ENCODE data around the gene RAB2B.
"Not testable (repeated sequence)": the region's sequence is repeated elsewhere in the genome, so short reads cannot be mapped to it uniquely, and the experiment has no call there.

The RAB2B gene

GRCh38 chr14:21486640-21487087 is 9.9 kb upstream of the RAB2B start:
- no peak for DNase-seq (ENCODE audit: low read depth in 2 of 2)

DNA sequence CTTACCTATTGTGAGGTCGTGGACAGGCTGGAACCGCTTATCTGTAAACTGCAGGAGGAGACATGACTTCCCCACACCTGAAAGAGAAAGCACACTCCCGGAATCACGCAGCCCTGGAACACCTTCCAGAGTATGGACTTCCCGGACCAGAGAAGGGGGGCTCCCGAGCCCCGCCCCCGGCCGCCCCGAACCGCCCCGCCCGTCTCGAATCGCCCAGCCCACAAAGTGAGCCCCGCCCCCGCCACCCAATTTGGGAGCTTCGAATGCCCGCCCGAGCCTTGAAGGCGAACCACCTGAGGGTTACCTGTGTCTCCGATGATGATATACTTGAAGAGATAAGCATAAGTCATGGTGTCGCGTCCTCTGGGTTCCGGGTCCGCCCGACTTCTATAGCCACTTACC is 235 bp downstream of the RAB2B start:
- DNase-seq (ENCODE audit: low read depth in 2 of 2) = peak; percentile 72 to 77

DNA sequence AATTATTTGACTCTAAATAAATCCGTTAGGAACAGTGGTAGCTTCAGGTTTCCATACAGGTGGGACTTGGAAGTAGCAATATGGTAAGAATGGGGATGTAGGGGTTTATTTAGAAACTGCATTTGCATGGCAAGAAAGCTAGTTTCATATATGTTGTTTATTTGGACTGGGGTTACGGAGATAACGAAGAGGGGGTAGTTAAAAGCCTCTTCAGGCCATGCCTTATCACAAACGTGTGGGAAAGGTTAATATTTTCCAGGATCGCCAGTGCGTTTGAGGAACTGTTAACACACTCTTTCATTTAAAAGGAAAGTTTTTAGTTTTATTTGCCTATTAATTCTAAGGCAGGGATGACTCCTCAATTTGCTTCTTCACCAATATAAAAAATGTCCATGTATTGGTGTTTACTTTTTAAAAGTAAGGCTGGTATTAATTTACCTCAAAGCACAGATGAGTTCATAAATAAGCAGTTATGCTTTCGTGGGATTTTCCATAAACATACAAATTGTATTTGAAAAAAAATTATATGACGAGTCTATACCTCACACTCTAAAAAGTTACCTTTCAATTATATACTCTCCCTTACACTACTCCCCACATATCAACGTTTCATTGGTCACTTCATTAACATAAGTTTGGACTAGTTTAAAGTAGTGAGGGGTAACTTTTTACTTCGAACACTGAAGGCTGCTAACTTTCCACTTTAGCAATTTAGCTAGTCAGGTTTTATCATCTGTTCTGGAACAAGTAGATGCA is 814 bp downstream of the RAB2B start:
- no peak for DNase-seq (ENCODE audit: low read depth in 2 of 2)

DNA sequence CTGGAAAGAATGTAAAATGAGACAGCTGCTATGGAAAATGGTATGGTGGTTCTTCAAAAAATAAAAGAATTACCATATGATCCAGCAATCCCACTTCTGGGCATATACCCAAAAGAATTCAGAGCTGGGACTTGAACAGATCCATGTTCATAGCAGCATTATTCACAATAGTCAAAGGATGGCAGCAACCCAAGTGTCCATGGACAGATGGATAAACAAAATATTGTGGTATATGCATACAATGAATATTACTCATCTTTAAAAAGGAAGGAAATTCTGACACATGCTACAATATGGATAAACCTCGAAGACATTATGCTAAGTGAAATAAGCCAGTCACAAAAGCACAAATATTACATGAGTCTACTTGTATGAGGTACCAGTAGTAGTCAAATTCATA is 9.1 kb downstream of the RAB2B start:
- DNase-seq (ENCODE audit: low read depth in 2 of 2) = no peak

GRCh38 chr14:21455912-21456667 is 20.7 kb downstream of the RAB2B start, which contains the start of gene CHD8:
TSS of gene CHD8 (minus strand) at chr14:21456123. CDS start at chr14:21431643, 24,480 bp downstream.
- DNase-seq (ENCODE audit: low read depth in 2 of 2) = peak; percentile 96 to 98

DNA sequence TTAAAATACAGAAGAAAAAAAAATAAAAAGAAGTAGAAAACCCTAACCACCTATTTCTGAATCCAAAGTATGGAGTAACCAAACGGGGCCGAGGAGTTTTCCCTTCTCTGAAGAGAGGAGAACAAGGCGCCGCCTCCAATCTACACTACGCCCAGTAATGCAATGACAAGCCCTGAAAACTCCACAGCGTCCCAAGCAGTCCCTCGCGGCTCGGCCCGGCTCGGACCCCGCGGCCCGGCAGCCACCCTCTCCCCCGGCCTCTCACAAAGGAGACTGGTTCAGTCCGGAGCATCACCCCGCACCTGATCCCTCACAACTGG is 21.2 kb downstream of the RAB2B start:
- no peak for DNase-seq (ENCODE audit: low read depth in 2 of 2)

- no peak for DNase-seq (ENCODE audit: low read depth in 2 of 2)
These were observed 21.8 kb downstream of the RAB2B start for GRCh38 chr14:21454843-21455544.

GRCh38 chr14:21449899-21450216 is 26.9 kb downstream of the RAB2B start:
- no peak for DNase-seq (ENCODE audit: low read depth in 2 of 2)

DNA sequence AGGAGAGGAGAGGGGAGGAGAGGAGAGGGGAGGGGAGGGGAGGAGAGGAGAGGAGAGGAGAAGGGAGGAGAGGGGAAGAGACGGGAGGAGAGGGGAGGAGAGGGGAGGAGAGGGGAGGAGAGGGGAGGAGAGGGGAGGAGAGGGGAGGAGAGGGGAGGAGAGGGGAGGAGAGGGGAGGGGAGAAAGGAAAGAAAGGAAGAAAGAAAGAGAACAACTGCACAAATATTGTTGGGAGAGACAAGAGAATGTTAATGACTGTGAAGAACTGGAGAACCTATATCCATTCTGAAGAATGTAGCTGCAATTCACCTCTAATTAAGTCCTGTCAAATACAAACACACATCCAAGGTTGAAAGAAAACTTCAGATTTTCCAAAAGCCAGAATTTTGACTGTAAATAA is 34.1 kb downstream of the RAB2B start:
- not testable (repeated sequence) for DNase-seq (ENCODE audit: low read depth in 2 of 2)

- DNase-seq (ENCODE audit: low read depth in 2 of 2) = no peak
These were observed 35.9 kb downstream of the RAB2B start for GRCh38 chr14:21440859-21441258.

DNA sequence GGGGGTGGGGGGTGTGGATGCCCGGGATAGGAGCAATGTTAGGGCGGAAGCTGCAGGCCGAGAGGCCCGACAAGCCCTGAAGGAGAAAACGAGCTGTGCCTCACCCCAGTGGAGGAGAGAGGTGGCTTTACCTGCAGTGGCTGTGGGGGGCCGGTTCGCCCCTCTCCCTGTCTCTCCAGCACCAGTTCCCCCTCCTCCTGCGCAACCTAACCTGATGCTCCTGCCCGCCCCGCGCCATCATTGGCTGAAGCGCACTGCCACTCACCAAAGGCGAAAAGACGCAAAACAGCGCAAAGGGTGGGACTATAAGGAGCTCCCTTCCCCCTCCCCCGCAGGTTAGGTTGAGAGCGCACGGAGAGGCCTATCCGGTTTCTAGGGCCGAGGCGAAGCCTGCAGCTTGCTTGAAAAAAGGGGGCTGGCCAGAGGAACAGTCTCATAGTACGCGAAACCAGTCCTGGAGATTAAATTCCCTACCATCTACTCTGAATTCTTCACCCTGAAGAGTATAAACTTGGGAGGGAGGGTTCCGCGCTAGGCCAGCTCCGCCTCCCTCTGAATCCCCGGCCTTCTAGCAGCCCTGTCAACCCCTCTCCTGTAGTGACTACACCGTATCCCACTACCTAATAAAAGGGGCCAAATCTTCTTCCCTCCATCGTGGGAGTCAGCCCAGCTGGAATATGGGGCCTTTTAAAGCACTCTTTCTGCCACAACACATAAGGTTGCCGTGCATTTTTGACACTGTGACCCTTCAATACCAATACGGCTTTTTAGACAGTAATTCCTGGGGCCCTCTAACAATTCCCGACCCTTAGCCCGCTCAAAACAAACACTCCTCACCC is 39.5 kb downstream of the RAB2B start:
- DNase-seq (ENCODE audit: low read depth in 2 of 2) = peak; percentile 98

GRCh38 chr14:21436567-21437062 is 40.1 kb downstream of the RAB2B start:
- DNase-seq (ENCODE audit: low read depth in 2 of 2) = no peak

DNA sequence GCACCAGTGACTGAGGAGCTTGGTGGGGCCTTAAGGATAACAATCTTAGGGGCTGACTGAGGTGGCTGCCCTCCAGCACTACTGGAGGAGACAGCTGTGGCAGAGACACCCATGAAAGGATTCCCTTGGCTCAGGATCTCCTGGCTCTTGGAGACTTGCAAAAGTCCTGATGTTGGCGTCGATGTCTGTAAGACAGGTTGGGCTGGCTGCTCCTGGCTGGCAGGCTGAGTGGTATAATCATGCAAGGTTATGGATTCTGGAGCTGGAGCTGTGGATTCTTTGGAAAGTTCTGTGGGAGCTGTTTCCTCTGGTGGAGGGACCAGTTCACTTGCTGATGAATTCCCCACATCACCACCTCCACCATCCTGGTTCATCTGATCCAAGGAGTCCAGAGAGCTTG is 45.6 kb downstream of the RAB2B start:
- no peak for DNase-seq (ENCODE audit: low read depth in 2 of 2)

GRCh38 chr14:21428930-21429329 is 47.8 kb downstream of the RAB2B start:
- no peak for DNase-seq (ENCODE audit: low read depth in 2 of 2)

DNA sequence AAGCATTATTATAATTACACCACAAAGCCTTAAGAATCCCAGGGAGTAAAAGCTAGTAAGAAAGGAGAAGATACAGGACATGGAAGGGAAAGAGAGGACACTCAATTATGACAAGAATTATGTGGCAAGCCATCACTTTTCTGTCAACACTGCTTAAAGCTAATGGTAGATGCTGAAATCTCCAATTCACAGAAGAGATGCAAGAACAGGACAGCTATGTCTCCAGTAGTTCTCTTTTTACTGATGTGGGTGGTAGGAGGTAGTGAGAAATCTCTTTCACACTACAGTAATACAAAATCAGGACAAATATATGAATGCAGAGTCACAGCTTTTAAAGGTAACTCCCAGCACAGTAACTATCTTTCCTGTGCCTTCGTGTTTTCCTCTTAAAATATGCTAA is 50.1 kb downstream of the RAB2B start:
- no peak for DNase-seq (ENCODE audit: low read depth in 2 of 2)

DNA sequence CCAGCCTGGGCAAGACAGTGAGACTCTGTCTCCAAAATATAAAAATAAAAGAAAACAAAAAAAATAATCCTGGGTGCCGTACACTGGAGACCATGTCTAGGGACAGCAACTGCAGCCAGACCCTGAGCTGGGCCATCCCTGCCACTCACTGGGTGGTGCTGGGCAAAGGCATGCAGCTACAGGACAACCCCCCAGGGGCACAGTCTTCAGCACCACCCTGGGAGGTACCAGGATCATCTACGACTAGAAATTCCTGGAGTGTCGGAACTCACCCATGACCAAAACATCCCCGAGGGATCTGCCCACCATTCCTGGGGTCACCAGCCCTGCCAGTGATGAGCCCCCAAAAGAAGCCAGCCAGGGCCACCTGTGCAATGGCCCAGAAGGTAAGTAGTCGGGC is 57.2 kb downstream of the RAB2B start:
- DNase-seq (ENCODE audit: low read depth in 2 of 2) = no peak

GRCh38 chr14:21415329-21415728 is 61.4 kb downstream of the RAB2B start:
- DNase-seq (ENCODE audit: low read depth in 2 of 2) = no peak

DNA sequence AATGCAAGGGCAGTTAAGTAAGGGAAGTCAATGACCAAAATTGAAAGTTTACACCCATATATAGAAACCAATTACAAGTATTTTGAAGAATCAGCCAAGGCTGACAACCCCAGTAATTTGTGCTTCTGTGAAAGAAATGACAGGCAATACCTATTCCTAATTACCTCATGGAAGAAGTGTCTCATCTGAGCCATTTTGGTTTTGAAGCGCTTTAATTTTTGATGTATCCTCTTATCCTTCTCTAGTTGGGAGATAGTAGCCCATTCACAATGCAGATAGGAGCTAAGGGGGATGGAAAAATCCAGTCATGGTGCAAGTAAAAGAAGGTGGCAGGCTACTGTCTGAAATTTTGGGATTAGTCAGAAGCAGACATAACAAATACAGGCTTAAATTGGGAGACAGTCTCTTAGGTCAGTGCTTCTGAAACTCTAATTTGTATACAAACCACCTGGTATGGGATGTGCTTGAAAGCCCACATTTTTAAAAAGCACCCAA is 62.6 kb downstream of the RAB2B start:
- DNase-seq (ENCODE audit: low read depth in 2 of 2) = no peak

All from stimulated activated CD8-positive, alpha-beta memory T cell treated with anti-CD3 and anti-CD28 coated beads, Interleukin-2, amount 100 ng/mL, for 48 hours (primary cell).